DOHH2 (cell line): ENCODE measurements around the gene PDLIM7.
"Not testable (repeated sequence)": the region's sequence is repeated elsewhere in the genome, so short reads cannot be mapped to it uniquely, and the experiment has no call there.

ENCODE experiments used
- CTCF ChIP-seq: fragments of 200-600 bp; sonication (generic); IDR thresholded peaks from one replicate; pipeline ENCODE4 v1.5.1; 2014; ENCODE audit warnings: antibody characterized with exemption, mild to moderate bottlenecking, low read depth, low read length; ENCODE audit not compliant: poor library complexity, severe bottlenecking
- EZH2phosphoT487 ChIP-seq: fragments of 200-600 bp; sonication (generic); IDR thresholded peaks from 2 replicates; pipeline ENCODE4 v1.6.1; 2017; ENCODE audit warnings: borderline replicate concordance, mild to moderate bottlenecking, antibody characterized with exemption, low read length, moderate library complexity, mixed read lengths

GRCh38 chr5:177534433-177534832 is 37.0 kb upstream of the PDLIM7 start:
- not testable (repeated sequence) for TF ChIP-seq CTCF, EZH2phosphoT487
